ENCODE data around the gene ZNF519.
"Not testable (repeated sequence)": the region's sequence is repeated elsewhere in the genome, so short reads cannot be mapped to it uniquely, and the experiment has no call there.

Gene ZNF519

DNA sequence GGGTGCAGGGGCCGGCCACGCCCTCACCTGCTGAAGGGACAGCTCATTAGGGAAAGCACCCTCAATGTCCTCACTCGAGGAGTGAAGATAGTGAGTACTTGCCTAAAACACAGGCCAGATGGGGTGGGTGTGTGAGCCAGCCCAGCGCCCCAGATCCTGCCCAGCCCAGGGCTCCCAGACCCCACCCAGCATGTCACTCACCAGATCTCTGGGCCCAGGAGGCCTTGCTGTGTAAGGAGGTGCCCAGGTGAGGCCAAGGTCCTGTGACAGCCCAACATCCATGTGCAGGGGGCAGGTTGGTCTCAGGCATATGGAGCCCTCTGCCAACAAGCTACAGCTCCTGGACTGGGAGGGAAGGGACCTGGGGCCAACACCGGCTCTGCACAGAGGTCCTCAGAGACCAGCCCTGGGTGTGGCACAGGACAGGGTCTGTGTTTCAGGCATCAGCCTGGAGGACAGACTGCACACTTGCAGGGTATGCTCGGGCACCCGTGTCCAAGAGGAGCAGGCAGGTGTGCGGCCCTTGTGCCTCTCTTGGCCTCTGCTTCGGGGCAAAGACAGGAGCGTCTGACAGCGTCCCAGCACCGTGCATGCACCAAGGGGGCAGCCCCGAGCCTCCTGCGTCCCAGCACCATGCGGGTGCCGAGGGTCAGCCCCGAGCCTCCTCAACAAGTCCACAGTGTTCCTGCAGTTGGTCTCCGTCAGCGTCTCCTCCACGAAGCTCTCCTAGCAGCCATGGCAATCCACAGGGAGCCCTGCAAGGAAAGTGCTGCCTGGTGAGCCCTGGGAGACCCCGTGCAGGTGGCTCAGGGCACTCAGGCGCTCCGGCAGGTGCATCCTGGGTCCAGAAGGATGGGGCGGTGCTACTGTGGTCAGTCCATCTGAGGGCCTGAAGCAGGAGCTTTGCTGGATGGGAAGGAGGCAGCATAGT, 16.0 kb upstream of the ZNF519 start:
- DNase-seq (ENCODE audit: low read depth): not testable (repeated sequence)

- DNase-seq (ENCODE audit: low read depth): not testable (repeated sequence)
Measured at GRCh38 chr18:14146771-14147170, 14.5 kb upstream of the ZNF519 start.

DNA sequence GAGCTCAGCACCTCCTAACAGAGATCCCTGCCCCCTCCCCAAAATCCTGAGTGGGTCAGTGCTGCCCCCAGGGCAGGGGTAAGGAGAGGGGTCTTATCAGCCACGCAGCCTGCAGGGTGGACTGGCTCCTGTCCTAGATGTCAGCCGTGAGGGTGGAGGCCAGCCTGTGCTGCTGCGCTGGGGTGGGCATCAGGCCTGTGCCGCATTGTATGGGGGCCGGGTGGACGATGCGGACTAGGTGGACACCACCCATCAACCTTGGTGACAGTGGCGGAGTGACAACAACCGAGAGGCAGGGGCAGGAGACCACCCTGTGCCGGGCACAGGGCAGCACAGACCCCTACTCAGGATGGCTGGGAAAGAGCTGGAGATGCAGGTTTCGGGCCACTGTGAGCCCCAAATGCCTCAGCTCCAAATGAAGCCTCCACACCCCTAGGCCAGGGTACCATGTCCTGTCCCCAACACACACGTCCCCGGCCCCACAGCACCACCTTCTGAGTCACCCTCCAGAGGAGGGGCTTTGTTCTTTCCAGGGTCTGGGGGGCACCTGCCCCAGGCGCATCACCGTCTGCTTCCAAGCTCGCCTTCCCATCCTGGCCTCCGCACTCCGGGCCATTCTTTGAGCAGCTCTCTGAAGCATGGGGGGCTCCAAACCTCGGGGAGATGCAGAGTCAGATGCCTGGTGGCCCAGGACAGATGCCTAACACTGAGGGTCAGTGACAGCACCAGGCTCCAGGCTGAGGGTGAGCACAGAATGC, 13.5 kb upstream of the ZNF519 start:
- DNase-seq (ENCODE audit: low read depth): not testable (repeated sequence)

GRCh38 chr18:14145021-14145420, 12.8 kb upstream of the ZNF519 start:
- DNase-seq (ENCODE audit: low read depth): not testable (repeated sequence)

GRCh38 chr18:14144628-14144895, 12.3 kb upstream of the ZNF519 start:
- DNase-seq (ENCODE audit: low read depth): no peak

- not testable (repeated sequence) for DNase-seq (ENCODE audit: low read depth)
Measured at GRCh38 chr18:14143871-14144627, 11.8 kb upstream of the ZNF519 start.

DNA sequence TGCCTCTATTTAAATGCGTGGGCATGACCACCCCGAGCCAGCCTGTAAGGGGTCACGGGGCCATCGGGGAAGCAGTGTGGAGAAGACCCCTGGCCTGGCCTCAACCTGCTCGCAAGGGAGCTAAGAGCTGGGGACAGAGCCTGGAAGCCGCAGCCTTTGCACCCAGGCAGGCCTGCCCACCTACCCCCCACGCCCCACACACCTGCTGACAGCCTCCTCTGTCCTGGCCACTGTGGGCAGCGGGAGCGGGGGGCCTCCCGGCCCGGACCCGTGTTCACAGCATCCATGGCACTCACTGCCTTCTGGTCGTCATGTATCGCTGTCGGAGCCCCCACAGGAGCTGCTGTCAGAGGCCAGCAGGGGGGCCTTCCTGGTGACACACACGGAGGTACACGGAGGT, 11.2 kb upstream of the ZNF519 start:
- DNase-seq (ENCODE audit: low read depth): not testable (repeated sequence)

- DNase-seq (ENCODE audit: low read depth): not testable (repeated sequence)
Measured at GRCh38 chr18:14142177-14142576, 9.9 kb upstream of the ZNF519 start.

DNA sequence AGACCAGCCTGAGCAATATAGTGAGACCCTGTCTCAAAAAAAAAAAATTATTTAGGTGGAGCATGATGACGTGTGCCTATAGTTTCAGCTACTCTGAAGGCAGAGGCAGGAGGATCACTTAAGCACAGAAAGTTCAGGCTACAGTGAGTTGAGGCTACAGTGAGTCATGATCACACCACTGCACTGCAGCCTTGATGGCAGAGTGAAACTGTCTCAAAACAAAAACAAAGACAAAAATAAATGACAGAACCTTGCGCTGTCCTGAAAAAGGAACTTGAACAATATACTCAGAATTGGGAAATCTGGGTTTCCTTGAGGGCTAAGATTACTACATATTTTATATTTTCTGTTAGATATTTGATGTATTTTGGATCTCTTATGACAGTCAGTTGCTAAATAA, 7.3 kb upstream of the ZNF519 start:
- DNase-seq (ENCODE audit: low read depth): not testable (repeated sequence)

- not testable (repeated sequence) for DNase-seq (ENCODE audit: low read depth)
Measured at GRCh38 chr18:14137971-14138370, 5.7 kb upstream of the ZNF519 start.

- not testable (repeated sequence) for DNase-seq (ENCODE audit: low read depth)
Measured at GRCh38 chr18:14131696-14132270, 452 bp downstream of the ZNF519 start.

- DNase-seq (ENCODE audit: low read depth): not testable (repeated sequence)
Measured at GRCh38 chr18:14130804-14131203, 1.4 kb downstream of the ZNF519 start.

GRCh38 chr18:14124689-14125088, 7.5 kb downstream of the ZNF519 start:
- DNase-seq (ENCODE audit: low read depth): no peak

DNA sequence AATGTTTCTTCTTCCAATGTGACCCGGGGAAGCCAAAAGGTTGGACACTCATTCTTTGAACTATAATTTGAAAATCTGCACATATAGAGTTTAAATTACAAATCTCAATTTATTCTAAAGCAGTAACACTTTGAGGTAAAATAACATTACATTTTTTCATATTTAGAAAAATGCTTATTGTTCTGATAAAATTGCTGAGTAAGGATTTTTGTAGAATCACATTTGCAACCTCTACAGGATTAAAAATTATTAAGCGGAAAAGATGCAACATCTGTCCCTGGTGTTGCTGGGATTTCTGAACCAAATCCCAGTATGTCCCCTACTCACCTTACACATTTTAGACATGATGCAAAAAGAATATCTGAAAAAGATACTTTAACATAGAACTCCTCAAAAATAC, 10.1 kb downstream of the ZNF519 start:
- no peak for DNase-seq (ENCODE audit: low read depth)

GRCh38 chr18:14120926-14121325, 11.3 kb downstream of the ZNF519 start:
- DNase-seq (ENCODE audit: low read depth): no peak

DNA sequence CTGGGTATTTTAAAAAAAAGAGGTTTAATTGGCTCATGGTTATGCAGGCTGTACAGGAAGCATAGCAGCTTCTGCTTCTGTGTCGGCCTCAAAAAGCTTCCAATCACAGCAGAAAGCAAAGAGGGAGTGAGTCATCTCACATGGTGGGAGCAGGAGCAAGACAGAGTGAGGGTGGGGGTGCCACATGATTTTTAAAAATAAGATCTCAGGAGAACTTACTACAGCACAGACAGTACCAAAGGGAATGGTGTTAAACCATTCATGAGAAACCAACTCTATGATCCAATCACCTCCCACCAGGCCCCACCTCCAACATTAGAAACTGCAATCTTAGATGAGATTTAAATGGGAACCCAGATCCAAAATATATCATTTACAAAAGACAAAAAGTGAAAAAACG, 14.6 kb downstream of the ZNF519 start:
- no peak for DNase-seq (ENCODE audit: low read depth)

DNA sequence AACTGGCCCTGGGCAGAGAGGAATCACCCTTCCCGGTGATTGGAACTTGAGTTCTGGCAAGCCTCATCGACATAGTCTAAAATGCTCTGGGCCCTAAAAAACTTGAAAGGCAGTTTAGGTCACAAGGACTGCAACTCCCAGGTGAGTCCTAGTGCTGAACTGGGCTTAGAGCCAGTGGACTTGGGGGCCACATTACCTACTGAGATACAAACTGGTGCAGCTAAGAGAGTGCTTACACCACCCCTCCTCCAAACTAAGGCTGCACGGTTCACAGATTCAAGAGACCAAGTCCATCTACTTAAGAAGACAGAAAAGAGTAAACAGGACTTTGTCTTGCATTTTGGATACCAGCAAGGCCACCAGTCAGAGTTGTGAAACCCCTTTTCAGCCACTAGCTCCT, 25.3 kb downstream of the ZNF519 start:
- no peak for DNase-seq (ENCODE audit: low read depth)

DNA sequence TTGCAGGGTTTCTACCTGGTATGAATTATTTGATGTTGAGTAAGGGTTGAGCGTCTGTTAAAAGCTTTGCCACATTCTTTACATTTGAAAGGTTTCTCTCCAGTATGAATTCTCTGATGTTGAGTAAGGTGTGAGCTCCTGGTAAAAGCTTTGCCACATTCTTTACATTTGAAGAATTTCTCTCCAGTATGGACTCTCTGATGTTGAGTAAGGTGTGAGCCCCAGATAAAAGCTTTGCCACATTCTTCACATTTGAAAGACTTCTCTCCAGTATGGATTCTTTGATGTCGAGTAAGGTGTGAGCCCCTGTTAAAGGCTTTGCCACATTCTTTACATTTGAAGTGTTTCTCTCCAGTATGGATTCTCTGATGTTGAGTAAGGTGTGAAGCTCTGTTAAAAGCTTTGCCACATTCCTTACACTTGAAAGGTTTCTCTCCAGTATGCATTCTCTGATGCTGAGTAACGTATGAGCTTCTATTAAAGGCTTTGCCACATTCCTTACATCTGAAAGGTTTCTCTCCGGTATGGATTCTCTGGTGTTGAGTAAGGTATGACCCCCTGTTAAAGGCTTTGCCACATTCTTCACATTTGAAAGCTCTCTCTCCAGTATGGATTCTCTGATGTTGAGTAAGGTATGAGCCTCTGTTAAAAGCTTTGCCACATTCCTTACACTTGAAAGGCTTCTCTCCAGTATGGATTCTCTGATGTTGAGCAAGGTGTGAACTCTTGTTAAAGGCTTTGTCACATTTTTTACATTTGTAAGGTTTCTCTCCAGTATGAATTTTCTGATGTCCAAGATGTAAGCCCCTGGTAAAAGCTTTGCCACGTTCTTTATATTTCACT, 27.1 kb downstream of the ZNF519 start:
- no peak for DNase-seq (ENCODE audit: low read depth)

GRCh38 chr18:14104201-14104600, 28.0 kb downstream of the ZNF519 start:
- no peak for DNase-seq (ENCODE audit: low read depth)

DNA sequence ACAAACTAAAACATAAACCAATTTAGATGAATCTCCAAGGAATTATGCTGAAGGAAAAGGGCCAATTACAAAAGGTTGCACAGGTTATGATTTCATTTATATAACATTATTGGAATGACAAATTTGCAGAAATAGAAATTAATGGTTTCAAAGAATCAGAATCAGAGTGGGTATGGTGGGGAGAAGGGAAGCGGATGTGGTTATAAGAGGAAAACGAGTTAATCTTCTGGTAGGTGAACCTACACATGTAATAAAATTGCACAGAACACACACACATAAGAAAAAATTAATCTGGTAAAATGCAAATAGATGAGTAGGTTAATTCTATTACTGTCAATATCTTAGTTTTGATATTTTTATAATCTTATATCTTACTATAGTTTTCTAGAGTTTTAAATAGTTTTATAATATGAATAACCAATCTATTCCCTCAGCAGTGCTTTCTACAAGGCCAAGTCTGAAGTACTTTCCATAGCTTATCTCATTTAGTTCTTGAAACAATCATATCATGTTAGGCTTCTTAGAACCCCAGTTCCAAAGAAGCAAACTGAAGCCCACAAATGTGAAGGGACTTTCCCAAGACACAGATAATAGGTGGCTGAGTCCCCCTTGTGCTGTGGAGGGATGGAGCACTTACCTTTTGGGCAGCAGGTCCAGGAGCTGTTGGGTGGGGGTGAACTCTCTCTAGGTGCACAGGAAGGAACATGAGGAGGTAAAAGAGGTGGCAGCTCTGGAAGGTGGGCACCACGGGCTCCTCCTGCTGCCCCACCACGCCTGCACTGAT, 31.5 kb downstream of the ZNF519 start:
- DNase-seq (ENCODE audit: low read depth): no peak

All from stimulated activated CD8-positive, alpha-beta memory T cell treated with anti-CD3 and anti-CD28 coated beads, Interleukin-12 subunit alpha, Interleukin-12 subunit beta, amount 100 ng/mL, for 1 hour (primary cell).